ENCODE results near the gene SPDYE1. TPM values are rescaled to one million over a fixed set of nuclear protein-coding genes. Genes with fewer than 3 reads are reported as not detected.
"Not testable (repeated sequence)": the region's sequence is repeated elsewhere in the genome, so short reads cannot be mapped to it uniquely, and the experiment has no call there.

The SPDYE1 gene
- total and polyA plus RNA-seq, 9 donors = 0.02 to 0.17 (median 0.11) TPM; not detected in 5

DNA sequence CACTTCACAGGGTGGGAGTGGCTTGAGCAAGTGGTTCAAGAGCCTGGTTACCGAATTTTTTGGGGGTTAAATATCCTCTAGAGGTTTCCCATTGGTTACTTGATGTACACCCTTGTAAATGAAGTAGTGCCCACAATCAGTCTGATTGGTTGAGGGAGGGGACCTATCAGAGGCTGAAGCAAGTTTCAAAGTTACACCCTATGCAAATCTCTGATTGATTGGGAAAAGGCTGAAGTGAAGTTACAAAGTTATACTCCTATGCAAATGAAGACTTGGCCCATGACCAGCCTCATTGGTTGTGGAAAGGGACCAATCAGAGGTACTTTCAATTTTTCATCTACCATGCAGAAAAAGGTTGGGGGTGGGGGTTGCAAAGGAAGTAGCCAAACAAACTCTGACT is 36.8 kb upstream of the SPDYE1 start:
- Histone ChIP-seq H3K9me3 (no peaks in the 10 kb centered on the region), H3K4me1 (ENCODE audit: insufficient read depth) (no peaks in the 10 kb centered on the region), H3K27ac (no peak overlapping the region), H3K27me3 (no peaks in the 10 kb centered on the region), H3K36me3 (no peaks in the 10 kb centered on the region), H3K4me3 (no peak overlapping the region)
- intact Hi-C loops (cut with DNase I) = no loop called here
- 25 to 38% (median 37%) methylated on average over 1 of the region's 1 CpG for WGBS, 3 donors
- no peak for TF ChIP-seq EP300 (IDR thresholded peaks at IDR 0.05)
- TF ChIP-seq, protein P1, sequence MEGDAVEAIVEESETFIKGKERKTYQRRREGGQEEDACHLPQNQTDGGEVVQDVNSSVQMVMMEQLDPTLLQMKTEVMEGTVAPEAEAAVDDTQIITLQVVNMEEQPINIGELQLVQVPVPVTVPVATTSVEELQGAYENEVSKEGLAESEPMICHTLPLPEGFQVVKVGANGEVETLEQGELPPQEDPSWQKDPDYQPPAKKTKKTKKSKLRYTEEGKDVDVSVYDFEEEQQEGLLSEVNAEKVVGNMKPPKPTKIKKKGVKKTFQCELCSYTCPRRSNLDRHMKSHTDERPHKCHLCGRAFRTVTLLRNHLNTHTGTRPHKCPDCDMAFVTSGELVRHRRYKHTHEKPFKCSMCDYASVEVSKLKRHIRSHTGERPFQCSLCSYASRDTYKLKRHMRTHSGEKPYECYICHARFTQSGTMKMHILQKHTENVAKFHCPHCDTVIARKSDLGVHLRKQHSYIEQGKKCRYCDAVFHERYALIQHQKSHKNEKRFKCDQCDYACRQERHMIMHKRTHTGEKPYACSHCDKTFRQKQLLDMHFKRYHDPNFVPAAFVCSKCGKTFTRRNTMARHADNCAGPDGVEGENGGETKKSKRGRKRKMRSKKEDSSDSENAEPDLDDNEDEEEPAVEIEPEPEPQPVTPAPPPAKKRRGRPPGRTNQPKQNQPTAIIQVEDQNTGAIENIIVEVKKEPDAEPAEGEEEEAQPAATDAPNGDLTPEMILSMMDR (IDR thresholded peaks at IDR 0.05) = no peak
- no peak for TF ChIP-seq POLR2A (IDR thresholded peaks at IDR 0.05)
- DNase-seq = no peak

DNA sequence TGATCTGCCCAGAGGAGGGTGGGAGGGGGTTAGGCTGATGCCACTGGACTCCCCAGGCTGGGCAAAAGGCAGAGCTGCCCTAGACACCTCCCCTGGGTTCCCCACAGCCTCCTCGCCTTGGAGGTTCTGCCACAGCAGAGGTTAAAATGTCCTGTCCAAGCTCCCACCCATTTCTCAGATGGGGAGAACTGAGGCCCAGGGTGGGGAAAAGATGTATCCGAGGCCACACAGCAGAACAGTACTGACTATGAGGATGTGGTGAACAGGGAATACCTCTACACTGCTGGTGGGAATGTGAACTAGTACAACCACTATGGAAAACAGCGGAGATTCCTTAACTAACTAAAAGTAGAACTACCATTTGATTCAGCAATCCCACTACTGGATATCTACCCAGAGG is 31.3 kb upstream of the SPDYE1 start:
- H3K36me3 ChIP-seq; H3K4me3 ChIP-seq; H3K9me3 ChIP-seq; intact Hi-C loops (cut with DNase I); DNase-seq; H3K27ac ChIP-seq; H3K4me1 ChIP-seq (ENCODE audit: insufficient read depth); H3K27me3 ChIP-seq: not testable (repeated sequence)
- WGBS, 3 donors = 92 to 100% (median 99%) methylated on average over 3 of the region's 3 CpGs

DNA sequence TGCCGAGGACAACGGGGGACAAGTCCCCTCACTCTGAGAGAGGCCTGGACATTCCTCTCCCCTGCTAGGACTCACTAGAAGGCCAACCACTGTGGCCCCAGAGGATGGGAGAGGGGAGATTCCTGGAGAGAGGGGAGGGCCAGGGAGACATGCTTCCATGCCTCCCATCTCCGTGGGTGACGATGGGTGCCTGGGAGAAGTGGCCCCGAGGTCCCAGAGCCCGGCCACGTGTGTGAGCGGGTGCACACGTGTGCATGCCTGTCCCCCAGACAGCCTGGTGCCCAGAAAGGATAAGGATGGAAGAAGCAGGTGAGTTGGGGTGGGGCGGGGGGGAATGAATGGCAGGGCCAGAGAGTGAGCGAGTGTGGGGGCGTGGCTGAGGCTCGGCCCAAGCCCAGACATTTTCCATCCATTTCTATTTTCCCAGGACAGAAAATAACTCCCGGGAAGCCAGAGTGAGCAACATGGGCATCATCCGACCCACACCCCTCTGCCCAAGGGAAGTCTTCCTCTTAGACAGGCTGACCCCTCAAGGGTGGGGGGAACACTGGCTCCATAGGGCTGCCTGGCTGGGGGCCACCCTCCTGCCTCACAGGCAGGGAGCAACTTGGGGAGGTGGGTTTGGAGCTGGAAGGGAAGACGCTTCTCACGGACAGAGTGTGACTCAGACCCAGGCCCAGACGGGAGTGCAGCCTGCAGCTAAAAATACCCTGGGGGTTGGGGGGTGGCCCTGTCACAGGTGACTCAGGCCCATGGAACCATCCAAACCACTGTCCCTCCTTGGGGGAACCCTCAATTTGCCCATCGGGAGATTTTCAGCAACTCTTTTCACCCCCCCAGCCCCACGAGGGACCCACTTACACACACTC is 29.3 kb upstream of the SPDYE1 start:
- DNase-seq; H3K27me3 ChIP-seq; H3K27ac ChIP-seq; H3K9me3 ChIP-seq; intact Hi-C loops (cut with DNase I); H3K4me3 ChIP-seq; H3K36me3 ChIP-seq; H3K4me1 ChIP-seq (ENCODE audit: insufficient read depth): not testable (repeated sequence)
- WGBS, 3 donors = 78 to 85% (median 85%) methylated on average over 16 to 17 of the region's 20 CpGs

DNA sequence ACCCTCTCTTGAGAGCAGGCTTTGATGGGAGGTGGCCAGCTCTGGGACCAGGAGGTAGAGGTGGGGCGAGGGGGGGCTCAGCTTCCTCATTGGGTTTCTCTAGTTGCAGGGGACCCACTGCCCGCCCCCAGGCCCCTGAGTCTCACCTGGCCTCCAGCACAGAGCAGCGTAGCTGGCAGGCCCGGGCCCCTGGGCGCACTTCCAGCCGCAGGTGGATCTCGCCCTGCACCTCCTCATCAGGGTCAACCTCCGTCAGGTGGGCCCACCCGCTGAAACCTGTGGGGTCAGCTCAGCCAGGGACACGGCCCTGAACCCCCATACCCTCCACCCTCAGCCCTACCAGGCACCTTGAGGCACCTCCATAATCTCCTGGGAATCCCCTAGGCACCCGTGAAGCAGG is 28.1 kb upstream of the SPDYE1 start:
- intact Hi-C loops (cut with DNase I); H3K4me3 ChIP-seq; H3K27ac ChIP-seq; H3K27me3 ChIP-seq; H3K36me3 ChIP-seq; H3K4me1 ChIP-seq (ENCODE audit: insufficient read depth); DNase-seq; H3K9me3 ChIP-seq: not testable (repeated sequence)
- WGBS, 3 donors = 92 to 97% (median 95%) methylated on average over 3 to 11 of the region's 11 CpGs

DNA sequence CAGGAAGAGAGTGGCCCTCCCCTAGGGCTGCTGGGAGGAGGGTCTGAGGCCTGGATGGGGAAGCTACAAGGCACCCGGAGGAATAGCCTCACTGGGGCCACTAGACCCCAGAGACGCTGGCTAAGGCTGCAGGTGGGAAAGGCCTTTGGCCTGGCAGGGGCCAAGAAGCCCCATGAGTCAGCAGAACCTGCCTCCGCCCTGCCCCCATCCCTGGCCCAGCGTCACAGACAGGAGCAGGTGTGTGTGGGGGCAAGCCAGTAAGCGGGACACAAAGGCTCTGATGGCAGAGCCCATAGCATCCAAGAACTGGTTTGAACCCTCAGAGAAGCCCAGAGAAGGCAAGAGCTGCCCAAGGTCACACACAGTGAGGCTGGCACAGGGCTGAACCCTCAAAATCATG is 27.0 kb upstream of the SPDYE1 start:
- H3K36me3 ChIP-seq; H3K27me3 ChIP-seq; intact Hi-C loops (cut with DNase I); H3K27ac ChIP-seq; H3K4me1 ChIP-seq (ENCODE audit: insufficient read depth); DNase-seq; H3K4me3 ChIP-seq; H3K9me3 ChIP-seq: not testable (repeated sequence)
- 97 to 98% (median 97%) methylated on average over 3 of the region's 5 CpGs for WGBS, 3 donors

DNA sequence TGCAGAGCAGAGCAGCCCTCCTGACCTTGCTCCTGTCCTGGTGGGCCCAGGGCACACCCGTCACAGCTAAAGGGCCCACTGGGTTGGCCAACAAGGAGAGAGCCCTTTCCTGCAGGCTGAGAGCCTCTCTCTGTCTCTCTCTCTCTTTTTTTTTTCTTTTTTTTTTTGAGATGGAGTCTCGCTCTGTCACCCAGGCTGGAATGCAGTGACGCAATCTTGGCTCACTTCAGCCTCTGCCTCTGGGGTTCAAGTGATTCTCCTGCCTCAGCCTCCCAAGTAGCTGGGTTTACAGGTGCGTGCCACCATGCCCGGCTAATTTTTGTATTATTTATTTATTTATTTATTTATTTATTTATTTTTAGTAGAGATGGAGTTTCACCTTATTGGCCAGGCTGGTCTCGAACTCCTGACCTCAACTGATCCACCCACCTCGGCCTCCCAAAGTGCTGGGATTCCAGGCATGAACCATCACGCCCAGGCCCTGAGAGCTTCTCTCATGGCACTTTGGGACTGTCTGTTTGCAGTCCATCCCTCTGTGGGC is 23.6 kb upstream of the SPDYE1 start:
- H3K27ac ChIP-seq; DNase-seq; H3K4me1 ChIP-seq (ENCODE audit: insufficient read depth); H3K9me3 ChIP-seq; H3K27me3 ChIP-seq; H3K4me3 ChIP-seq; intact Hi-C loops (cut with DNase I); H3K36me3 ChIP-seq: not testable (repeated sequence)
- WGBS, 3 donors = 84 to 88% (median 87%) methylated on average over 5 to 7 of the region's 8 CpGs

DNA sequence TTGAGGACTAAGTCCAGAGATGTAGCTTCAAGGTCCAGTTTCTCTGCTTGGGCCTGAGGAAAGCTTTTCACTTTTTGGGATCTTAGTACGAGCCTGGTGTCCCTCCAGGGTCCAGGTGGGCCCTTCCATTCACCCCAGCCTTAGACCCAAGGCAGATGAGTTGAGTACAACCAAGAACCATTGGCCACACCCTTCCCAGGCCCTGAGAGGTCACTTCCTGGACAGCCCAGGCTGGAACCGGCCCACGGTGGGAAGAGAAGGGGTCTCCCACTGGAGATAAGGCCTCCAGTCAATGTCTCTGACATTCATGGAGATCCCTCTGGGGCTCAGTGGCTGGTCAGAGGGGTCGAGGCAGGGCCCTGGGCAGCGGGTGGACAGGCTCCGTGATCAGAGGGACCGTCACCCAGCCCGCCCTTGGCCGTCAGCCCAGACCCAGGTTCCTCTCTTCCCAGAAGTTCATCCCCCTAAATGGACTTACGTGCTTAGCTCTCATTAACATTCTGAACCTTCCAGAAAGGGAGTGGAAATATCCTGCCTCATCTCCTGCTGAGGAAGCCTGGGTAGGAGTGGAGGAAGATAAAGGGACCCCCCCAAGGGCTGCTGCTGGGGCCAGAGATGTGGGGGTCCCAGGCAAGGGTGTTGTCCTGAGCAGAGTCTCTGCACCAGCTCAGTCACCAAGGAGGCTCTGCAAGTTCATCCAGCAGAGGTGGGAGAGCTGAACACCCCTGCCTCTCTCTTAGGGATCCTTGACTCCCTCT is 22.8 kb upstream of the SPDYE1 start:
- intact Hi-C loops (cut with DNase I); H3K4me3 ChIP-seq; DNase-seq; H3K27ac ChIP-seq; H3K27me3 ChIP-seq; H3K4me1 ChIP-seq (ENCODE audit: insufficient read depth); H3K36me3 ChIP-seq; H3K9me3 ChIP-seq: not testable (repeated sequence)
- 83 to 90% (median 86%) methylated on average over 10 of the region's 10 CpGs for WGBS, 3 donors

Measured in ovary (tissue), 9 donors.